ENCODE results near the gene RAB3IP.

GRCh38 chr12:69712826-69713225, 25.8 kb upstream of the RAB3IP start:
- TF ChIP-seq POLR2A (IDR thresholded peaks at IDR 0.05) (no peak), POLR2AphosphoS5 (IDR thresholded peaks at IDR 0.05) (no peak)
- TF ChIP-seq, protein P1, sequence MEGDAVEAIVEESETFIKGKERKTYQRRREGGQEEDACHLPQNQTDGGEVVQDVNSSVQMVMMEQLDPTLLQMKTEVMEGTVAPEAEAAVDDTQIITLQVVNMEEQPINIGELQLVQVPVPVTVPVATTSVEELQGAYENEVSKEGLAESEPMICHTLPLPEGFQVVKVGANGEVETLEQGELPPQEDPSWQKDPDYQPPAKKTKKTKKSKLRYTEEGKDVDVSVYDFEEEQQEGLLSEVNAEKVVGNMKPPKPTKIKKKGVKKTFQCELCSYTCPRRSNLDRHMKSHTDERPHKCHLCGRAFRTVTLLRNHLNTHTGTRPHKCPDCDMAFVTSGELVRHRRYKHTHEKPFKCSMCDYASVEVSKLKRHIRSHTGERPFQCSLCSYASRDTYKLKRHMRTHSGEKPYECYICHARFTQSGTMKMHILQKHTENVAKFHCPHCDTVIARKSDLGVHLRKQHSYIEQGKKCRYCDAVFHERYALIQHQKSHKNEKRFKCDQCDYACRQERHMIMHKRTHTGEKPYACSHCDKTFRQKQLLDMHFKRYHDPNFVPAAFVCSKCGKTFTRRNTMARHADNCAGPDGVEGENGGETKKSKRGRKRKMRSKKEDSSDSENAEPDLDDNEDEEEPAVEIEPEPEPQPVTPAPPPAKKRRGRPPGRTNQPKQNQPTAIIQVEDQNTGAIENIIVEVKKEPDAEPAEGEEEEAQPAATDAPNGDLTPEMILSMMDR (IDR thresholded peaks at IDR 0.05) = no peak
